NCI-H2171 (cell line): ENCODE results near the gene KRT26.
"Not testable (repeated sequence)": the region's sequence is repeated elsewhere in the genome, so short reads cannot be mapped to it uniquely, and the experiment has no call there.

Source experiments
- DNase-seq: peaks from one replicate; lab custom pipeline; 2025; lab: John Stamatoyannopoulos, UW

Gene KRT26

DNA sequence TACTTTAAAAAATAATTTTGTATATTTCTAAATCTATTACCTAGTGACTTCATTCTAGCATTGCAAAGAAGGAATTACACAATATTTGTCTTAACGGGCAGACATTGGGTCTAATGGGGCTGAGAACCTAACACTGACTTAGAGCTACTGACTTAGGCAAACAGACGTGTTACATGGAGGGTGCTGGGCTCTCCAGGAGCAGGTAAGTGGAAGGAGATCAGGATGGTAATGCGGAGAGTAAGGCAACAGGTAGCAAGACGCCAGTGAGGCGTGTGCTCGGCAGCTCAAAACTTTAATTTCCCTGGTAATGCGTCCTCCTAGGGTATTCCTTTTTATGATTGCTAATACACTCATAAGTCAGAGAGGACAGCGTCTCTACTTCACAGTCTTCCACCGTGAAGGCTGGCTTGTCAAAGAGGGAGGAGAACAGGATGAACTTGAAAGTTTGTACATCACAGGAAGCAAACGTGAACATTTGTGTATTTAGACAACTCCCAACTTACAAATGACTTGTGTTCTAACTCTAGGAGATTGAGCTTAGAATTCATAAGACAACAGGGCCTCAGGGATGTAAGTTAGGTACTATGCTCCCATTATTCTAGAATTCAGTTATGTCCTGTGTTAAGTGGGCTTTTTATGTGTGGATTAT lies 23.1 kb upstream of the KRT26 start:
- no peak for DNase-seq

DNA sequence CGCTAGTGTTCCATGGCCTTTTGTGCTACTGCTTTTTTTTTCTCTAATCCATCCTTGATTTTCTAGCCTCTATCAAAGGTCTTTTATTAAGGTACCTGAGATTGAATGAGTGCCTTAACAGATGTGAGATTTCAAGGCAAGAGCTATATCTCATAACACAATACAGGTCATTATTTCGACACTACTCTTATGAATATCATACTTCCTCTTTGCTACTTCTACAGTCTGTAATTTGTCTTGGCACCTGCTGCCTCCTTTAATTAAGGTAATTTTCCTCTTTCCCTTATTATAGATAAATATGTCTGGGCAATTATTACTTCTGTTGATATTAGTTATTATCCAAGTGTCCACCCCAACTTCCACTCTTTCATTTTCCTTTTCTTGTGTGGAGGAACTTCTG lies 22.5 kb upstream of the KRT26 start:
- no peak for DNase-seq

DNA sequence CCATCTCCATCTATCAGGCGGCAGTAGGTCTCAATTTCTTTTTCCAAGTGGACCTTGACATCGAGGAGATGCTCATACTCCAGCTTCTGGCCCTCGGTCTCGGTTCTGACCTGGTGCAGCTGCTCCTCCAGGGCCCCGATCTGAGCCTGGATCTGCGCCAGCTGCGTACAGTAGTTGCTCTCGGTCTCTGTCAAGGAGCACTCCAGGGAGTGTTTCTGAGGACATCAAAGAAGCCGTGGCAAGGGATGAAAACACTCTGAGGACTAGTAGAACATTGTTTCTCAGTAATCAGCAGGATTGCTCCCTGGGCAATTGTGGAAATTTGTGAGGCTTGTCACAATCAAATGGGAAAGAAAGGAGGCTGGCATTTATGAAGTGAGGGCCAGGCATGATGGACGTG lies 21.8 kb upstream of the KRT26 start:
- DNase-seq, result no peak

DNA sequence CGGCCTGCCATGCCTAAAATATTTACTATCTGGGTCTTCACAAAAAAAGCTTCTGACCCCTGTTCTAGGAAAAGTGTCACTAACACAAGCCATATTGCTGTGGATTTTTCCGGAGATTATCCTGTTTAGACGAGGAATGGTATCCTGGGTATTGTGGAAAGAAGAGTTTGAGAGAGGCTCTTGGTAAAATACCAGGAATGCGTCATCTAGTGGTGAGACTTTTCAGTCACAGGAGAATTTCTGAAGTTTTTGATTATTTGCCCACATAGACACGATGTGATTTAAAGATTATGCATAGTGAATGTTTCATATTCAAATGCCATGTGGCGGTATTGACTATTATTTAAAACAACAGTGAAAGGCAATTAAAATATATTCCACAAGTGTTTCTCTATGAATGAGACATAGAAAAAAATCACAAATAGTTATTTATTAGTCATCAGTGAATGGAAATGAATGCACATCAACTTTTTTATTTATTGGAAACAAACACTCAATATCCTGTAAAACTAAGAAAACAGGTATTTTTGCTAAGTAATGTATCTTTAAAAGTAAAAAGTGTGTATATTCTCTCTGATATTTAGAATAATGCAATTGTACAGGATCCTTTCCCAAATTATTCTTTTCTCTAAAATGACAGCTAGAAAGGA lies 19.9 kb upstream of the KRT26 start:
- DNase-seq, result no peak

DNA sequence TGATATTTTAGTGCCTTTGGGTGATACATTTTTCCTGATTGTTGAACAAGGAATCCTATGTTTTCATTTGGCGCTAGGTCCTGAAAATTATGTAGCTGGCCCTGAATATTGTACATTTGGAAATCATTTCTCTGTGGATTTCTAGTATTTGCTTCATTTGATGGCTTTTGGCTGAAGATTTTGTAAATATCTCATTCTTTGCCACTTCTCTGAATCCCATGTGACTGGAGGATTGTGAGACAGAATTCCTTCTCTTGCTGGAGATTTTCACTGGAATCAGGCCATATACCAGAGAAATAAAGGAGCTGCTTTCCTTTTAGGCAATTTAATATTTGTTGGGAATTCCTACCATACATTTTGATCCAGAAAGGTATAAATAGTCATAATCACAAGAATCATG lies 19.1 kb upstream of the KRT26 start:
- no peak for DNase-seq

DNA sequence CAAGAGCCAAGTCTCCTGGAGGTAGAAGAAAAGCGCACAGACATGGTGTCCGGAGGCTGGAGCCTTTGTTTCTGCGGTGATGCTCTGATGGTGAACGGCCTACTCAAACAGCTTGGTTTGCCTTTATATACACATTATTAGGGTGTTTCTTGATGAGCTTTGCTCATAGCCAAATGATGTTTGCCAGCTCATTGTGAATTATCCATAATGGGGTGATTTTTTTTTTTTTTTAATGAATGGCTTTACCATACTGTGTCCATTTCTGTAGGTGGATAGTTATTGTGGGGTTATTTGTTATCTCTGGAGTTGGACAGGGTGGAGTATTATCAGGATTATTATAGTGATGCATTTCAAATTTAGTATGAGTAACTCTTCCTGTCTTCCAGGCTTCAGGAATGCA lies 10.4 kb upstream of the KRT26 start, which contains the start of gene KRT27:
Gene KRT27, minus strand, starts transcription at position 101 of the 400 bp plus-strand sequence. Its CDS starts 57 bp downstream, at position 44.
- DNase-seq, result no peak

DNA sequence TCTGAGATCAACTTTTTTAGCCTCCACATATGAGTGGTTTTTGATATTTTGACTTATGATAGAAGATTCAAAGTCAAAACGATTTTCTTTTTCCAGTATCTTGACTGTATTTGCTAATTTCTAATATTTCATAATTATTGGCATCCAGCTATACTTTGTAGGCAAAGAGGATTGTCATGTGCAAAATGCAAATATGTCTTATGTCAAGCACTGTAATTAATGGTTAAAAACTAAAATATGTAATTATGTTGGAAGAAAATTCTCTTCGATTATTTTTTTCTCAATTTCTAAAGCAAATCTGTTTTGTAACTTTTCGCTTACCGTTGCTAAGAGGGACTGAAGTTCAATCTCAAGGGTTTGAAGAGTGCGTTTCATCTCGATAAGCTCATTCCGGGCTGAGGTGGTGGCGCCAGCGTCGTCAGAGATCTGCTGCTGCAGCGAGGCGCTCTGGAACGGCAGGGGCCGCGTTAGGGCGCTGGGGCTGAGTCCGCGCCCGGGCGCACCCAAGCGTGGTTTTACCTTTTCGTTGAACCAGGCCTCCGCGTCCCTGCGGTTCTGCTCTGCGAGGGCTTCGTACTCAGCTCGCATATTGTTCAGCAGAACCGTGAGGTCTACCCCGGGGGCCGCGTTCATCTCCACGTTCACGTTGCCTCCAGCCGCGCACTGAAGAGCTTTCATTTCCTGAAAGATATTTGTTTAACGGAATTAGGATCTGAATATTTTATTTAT lies 7.3 kb upstream of the KRT26 start:
- no peak for DNase-seq

DNA sequence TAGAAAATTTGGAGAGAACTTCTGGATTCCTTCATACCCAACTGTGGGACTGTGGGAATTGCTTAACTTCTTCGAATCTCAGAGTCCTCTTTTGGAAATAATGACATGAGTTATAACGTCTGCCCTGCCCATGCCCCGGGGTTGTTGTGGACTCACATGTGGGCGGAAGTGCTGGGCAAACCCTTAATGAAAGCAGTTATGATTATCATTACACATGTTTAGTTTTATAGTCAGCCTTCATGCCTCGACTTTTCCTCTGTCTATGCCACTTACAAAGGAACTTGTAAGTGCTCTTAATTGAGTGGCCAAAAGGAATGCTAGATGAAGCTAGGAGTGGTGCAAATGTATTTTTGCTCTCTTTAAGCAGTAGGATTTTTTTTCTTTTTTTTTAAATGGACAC lies 6.5 kb upstream of the KRT26 start:
- no peak for DNase-seq

DNA sequence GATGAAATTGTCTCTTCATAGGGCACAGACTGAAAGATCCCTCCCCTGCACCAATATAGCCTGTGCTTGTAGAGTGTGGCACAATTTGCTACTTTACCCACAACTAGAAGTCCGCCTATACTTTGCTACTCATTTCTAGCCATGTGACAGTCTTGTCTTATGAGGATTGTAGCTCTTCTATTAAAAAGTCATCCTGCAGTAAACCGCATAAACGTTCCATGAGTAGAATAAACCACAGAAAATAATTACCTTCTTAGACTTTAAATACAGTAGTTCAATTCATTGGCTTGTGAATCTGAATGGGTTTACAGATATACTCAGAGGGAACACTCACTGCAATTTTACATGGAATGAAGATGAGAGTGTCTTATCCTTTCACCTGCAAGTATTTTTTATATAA lies 6.0 kb upstream of the KRT26 start:
- DNase-seq, result no peak

DNA sequence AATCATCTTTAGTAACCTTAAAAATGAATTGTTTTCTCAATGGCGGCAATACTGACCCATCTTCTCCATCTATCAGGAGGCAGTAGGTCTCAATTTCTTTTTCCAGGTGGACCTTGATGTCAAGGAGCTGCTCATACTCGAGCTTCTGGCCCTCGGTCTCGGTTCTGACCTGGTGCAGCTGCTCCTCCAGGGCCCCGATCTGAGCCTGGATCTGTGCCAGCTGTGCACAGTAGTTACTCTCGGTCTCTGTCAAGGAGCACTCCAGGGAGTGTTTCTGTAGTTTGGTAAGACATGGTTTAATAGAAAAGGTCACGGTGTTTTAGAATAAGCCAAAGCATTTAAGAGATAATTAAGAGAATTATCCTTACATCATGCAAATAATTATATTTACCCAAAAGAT lies 5.5 kb upstream of the KRT26 start:
- no peak for DNase-seq

DNA sequence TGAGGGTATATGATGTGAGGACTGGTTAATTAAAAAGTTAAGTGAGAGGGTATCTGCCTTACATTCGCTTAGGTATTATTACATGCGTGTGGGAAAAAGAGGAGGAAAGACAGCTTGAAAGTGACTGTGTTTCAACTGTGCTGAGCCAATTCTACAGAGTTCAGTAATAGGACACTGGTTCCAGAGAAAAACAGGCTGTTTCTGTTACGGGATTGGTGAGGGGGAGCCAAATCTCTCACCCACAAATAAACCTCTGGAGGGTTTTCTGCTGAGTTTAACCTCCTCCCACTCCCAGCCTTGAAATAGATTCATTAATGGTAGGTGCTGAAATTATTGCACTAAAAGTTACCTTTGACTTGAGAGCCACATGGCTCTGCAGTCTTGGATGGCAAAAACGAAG lies 3.9 kb upstream of the KRT26 start:
- DNase-seq, result no peak

DNA sequence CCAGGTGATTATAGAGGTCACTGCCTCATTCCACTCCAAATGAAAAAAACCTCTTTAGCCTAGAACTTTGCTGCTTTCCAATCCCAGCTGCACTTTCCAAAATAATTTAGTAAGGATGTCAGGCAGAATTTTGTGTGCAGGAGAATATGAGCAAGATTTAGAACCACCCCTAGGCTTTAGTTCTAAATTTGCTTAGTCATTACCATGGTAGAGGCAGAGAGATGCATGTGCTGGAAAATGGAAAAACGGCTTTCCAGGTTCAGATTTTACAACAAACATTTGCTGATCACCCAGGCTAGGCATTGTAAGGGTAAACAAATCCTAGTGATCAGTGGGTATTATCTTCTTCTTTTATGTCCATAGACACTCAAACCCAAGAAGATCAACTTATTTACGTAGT lies 6.3 kb downstream of the KRT26 start:
- no peak for DNase-seq

DNA sequence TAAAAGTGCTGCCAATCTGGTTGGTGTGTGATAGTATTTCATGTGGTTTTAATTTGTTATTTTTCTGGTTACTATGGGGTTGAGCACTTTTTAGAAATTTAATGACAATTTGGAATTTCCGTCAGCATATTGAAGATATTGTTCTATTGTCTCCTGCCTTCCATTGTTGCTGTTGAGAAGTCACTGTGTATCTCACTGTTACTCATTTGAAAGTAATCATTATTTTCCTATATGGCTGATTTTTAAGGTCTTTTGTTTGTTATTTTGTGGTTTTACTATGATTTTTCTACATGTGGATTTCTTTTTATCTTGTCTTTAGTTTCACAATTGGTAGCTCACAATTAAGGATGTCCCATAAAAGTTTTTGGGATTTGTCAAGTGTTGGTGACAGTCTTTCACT lies 8.2 kb downstream of the KRT26 start:
- DNase-seq, result no peak

DNA sequence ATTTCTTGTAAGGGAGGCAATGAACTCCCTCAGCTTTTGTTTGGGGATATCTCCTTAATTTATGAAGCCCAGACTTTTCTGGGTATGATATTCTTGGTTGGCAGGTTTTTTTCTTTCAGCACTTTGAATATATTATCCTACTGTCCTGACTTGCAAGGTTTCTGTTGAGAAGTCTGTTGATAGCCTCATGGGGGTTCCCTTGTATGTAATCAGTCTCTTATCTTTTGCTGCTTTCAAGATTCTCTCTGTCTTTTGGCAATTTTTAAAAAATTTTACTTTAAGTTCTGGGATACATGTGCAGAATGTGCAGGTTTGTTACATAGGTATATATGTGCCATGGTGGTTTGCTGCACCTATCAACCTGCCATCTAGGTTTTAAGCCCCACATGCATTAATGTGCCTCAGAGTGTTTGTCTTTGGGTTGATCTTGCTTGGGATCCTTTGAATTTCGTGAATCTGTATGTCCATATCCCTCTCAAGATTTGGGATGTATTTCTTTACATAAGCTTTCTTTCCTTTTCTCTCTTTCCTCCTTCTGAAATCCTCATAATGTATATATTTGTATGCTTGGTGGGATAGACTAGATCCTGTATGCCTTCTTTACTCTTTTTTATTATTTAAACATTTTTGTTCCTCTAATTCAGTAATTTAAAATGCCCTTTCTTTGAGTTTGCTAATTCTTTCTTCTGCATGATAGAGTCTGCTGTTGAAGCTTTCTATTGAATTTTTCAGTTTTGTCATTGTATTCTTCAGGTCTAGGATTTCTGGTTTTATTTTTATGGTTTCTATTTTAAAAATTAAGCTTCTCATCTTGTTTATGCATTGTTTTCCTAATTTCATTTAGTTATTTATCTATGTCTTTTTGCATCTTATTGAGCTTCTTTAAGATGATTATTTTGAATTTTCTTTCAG lies 11.6 kb downstream of the KRT26 start:
- DNase-seq, result no peak

DNA sequence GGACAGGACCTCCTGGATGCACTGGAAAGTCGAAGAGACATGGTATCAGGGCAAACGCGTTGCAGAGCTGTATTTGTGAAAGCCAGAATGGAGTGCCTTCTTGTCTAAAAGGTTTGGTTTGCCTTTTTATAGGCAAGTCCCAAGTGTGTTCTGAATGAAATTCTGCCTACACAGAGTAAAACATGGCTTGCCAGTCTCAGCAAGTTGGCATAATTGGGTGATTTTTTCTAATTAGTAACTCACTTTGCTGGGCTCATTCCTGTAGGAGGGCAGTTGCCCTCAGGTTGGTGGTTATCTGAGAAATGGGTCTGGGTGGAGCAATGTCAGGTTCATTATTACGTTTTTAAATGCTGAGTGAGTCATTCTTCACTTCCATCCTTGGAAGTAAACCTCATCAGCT lies 16.8 kb downstream of the KRT26 start, which contains the start of gene KRT25:
Gene KRT25, minus strand, starts transcription at position 101 of the 400 bp plus-strand sequence. Its CDS starts 60 bp downstream, at position 41.
- DNase-seq, result no peak

DNA sequence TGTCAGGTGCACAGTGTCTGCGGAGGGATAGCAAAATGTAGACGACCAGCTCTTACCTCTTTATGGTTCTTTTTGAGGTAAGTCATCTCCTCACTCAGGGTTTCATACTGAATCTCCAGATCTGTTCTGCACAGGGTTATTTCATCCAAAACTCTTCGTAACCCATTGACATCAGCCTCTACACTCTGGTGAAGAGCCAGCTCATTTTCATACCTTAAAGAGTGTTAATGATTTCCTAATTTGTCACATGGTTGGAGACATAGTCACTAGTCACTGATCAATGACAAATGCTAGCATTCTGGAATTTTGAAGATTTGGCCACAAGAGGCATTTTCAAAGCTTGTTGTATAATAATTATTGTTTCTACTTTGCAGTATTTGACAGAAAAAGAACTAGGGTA lies 18.2 kb downstream of the KRT26 start:
- no peak for DNase-seq

DNA sequence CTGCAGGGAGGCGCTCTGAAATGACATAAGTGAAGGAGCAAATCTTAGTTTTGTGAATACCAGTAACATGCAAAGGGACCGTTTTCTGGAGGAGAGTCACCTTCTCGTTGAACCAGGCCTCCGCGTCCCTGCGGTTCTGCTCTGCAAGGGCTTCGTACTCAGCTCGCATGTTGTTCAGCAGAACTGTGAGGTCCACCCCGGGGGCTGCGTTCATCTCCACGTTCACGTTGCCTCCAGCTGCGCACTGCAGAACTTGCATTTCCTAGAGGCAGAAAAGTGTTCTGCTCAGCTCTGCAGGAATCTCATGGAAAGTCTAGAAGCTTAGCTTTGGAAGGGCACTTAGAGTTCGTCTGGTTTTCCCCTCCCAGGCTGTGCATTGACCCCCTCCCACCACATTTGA lies 20.9 kb downstream of the KRT26 start:
- DNase-seq, result no peak

DNA sequence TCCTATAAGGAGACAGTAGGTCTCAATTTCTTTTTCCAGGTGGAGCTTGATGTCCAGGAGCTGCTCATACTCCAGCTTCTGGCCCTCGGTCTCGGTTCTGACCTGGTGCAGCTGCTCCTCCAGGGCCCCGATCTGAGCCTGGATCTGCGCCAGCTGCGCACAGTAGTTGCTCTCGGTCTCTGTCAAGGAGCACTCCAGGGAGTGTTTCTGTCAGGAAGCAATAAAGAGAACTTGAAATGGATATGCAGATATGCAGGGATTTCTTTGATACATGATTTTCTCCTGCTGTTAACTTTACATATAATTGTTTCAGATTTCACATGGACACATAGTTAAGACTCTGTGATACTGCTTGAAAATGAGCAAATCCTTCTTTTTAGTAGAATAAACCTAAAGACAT lies 21.6 kb downstream of the KRT26 start:
- no peak for DNase-seq

DNA sequence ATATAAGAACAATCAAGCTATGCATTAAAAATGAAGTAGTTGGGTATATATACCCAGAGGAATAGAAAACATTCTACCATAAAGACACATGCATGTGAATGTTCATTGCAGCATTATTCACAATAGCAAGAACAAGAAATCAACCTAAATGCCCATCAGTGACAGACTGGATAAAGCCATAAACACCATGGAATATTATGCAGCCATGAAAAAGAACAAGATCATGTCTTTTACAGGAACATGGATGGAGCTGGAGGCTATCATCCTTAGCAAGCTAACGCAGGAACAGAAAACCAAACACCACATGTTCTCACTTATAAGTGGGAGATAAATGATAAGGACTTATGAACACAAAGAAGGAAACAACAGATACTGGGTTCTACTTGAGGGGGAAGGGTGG lies 23.3 kb downstream of the KRT26 start:
- DNase-seq, result not testable (repeated sequence)

DNA sequence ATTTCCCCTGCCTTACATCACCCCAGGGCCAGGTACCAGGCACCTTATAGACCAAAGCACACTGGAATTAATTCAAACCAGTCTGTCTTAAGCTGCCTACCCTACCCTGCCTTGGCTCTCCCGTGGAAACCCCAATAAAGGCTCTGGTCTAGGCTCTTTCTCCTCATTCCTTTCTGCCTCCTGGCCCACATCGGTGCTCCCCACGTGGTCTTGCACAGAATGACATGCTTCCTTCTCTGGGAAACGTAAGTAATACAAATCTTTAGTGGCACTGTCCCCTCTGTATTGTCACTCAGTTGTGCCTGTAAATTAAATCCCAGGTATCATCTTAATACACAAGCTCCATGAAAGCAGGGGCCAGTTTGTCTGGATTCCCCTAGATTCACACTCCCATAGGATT lies 33.4 kb downstream of the KRT26 start:
- DNase-seq, result no peak

DNA sequence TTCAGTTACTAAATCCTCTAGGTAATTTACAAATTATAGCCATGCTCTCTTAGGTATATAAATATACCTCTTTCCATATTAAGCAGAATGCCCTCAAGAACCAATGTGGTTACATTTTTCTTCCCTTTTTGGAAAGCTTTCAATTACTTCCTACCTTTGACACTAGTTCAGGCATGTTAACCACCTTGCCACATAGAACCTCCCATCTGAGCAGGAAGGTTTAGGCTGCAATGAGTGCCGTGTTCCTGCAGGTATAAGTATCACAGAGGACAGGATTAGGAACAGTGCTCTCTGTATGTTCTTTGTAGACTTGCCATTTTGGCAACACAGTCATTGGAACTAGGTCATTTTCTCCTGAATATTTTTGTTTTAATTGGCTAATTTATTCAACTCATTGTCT lies 37.0 kb downstream of the KRT26 start:
- no peak for DNase-seq

DNA sequence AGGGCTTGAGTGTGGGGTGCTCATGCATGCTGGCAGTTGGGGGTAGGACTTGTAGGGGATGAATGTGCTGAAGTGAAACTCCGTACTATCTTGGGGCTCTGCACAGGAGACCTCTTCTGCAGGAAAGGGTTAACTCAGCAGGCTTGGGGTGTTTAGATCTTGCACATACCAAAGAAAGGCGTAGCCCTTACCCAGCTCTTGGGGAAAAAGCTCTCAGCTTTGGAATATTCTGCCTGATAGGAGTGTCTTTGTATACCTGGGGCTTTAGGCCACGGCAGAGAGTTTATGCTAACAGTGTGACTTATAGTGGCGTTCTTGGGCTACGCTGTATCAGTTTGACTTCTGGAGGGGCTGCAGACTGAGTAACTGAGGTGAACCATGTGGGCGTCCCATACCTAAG lies 38.0 kb downstream of the KRT26 start:
- DNase-seq, result no peak
